NCI-H1105 treated with DMSO at 0.1 percent for 48 hours (cell line): ENCODE results near the gene OR5T2.
"Not testable (repeated sequence)": the region's sequence is repeated elsewhere in the genome, so short reads cannot be mapped to it uniquely, and the experiment has no call there.

Experiments
- DNase-seq: peaks from one replicate; lab custom pipeline; 2025; lab: John Stamatoyannopoulos, UW

OR5T2 gene

DNA sequence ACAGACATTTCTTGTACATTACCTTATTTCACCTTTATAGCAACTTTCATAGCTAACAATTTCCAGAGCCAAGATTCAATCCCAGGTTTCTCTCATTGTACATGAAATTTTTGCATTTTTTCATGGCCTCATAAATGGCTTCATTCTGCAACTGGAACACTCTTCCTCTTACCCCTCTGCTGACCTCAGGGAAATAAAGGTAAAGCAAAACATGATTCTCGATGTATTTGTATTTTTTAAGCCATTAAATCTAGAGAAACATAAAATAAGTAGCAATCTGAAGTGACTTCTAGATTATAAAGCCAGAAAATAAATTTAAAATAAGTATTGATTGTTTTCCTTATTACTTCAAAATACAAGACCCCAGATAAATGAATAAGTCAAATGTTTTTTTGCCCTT is at the start of gene OR5T2:
Gene OR5T2, minus strand, starts transcription at position 101 of the 400 bp plus-strand sequence. CDS start 1,193 bp downstream, outside the sequence.
- no peak for DNase-seq

DNA sequence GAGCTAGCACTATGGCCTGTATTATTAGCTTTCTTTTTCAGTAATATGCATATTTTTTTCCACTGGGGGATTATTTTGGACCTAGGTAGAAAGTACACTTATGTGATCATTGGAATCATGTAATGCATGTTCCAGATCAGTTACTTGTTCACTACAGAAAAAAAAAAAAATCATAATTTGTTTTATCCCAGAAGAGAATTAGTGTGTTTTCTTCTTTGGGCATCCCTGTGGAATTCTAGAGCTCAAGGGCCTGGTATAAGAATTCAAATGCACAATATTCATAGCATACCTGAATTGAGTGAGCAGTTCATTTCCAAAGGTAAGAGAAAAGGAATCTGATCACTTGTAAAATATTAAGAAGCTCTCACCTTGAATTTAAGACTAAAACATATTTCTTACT is 39.8 kb upstream of the OR5T2 start, which contains the start of gene OR5T1:
Gene OR5T1, plus strand, starts transcription at position 301 of the 400 bp plus-strand sequence. CDS start 1,485 bp downstream, outside the sequence.
- no peak for DNase-seq

DNA sequence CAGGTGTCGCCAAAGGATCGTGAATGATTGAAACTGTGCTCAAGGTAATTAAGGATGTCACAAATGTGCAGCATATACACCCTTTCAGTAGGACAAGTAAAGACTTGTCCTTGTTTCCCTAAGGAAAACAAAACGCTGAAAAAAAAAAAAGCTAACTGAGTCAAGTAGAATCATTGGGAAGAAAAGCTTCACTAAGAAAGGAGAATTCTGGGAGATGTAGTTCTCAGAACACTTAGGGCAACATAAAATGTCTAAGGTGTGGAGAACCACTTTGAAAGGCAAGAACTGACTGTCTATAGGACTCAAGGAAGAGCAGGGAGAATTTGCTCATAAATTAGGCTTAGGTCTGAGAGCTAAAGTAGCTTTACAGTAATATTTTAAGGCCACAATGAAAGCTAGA is 37.0 kb upstream of the OR5T2 start:
- peak; percentile 4 for DNase-seq

DNA sequence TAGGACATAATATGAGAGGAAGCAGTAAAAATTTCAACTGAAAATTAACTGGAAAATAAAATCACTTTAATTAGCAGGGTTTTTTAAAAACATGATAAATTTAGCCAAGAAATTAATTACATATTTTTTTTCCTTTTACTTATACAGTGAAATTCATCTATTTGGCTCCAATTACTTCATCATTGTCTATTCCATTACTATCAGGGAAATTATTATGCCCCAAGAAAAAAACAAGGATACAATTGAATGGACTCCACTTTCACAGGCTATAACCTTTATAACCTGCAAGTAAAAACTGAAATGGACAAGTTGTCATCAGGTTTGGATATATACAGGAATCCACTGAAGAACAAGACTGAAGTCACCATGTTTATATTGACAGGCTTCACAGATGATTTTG is 17.9 kb upstream of the OR5T2 start, which contains the start of gene OR5T3:
Gene OR5T3, plus strand, starts transcription at position 301 of the 400 bp plus-strand sequence. Its CDS starts 0 bp downstream, at position 301.
- DNase-seq, result no peak

DNA sequence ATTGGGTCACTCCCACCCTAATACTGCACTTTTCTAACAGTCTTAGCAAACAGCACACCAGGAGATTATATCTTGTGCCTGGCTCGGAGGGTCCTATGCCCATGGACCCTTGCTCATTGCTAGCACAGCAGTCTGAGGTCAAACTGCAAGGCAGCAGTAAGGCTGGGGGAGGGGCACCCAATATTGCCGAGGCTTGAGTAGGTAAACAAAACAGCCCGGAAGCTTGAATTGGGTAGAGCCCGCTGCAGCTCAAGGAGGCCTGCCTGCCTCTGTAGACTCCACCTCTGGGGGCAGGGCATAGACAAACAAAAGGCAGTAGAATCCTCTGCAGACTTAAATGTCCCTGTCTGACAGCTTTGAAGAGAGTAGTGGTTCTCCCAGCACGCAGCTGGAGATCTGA is 14.3 kb downstream of the OR5T2 start:
- not testable (repeated sequence) for DNase-seq

DNA sequence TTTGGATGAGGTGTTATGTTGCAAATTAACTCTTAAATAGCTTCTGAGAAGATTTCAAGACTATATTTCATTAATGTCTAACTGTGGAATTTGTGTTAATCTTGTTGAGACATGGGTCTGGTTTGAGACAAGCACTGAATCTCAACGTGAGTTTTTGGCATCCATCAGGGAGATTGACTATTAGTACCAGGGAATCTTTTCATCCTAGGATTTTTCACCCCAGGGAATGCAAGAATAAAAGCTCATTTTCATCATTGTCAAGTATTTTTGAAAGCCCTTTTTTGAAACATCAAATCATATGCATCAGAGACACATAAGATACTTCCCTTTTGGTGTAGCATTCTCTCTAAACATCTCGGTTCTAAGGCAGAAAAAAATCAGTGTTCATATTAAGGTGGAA is 19.5 kb downstream of the OR5T2 start:
- no peak for DNase-seq

DNA sequence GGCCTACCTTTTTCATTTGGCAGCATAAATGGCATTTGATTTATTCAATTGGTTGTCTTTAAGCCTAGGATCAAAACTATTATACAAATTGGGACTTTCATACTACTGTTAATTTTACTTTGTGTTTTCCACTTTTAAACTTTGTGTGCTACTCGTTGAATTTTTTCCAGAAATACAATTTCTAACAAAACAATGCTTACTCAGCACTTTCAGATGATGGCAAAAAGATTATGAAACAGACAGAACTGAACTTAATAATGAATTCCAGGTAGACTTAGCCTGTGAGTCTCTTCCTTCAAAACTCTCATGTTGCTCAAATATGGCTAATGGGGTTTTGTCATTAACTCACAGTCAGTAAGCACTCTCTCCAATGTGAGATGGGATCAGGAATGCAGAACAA is 26.3 kb downstream of the OR5T2 start:
- DNase-seq, result no peak

DNA sequence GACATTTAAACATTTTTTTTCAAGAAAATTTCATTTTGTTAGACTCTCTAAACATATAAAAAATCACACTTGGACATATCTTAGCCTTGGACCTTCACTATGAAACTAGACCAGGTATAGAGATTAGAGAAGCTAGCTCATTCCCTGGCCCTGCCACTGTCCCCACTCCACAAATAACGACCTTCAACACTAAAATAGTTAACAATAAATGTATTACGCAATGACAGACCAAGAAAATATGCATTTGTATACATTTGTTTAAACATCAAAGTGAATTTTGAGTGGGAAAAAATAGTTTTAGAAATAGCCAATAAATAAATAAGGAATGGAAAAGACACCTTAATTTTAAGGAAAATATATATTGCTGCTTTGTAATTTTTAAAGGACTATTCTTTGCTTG is 36.7 kb downstream of the OR5T2 start:
- DNase-seq, result no peak

DNA sequence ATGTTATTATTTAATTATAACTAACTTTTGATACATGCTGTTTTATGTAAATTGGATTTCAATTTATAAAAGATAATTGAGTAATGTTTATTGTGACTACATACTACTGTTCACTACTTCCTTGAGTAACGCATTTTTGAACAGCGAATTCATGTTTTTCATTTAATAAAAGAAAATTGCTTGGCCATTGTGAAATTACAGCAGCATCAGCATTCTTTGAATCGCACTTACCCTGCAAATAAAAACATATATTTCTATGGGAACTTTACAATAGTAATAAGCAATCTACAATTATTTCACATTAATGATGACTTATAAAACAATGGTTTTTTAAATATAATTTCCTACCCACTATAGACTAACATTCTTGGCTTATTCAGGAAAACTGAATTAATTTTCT is 37.4 kb downstream of the OR5T2 start:
- DNase-seq, result no peak

DNA sequence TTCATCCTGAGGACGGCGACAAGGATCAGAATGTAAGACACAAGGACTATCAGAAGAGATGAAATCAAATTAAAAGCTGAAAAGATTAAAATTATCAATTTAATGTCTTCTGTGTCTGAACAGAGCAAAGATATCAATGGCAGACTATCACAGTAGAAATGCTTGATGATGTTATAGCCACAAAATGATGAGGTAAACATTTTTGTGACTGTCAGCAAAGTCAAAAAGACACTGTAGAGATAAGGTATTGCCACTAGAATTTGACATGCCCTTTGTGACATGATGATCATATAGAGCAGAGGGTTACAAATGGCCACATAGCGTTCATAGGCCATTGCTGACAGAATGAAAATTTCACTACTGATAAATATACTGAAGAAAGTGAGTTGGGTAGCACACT is 45.5 kb downstream of the OR5T2 start:
- no peak for DNase-seq

DNA sequence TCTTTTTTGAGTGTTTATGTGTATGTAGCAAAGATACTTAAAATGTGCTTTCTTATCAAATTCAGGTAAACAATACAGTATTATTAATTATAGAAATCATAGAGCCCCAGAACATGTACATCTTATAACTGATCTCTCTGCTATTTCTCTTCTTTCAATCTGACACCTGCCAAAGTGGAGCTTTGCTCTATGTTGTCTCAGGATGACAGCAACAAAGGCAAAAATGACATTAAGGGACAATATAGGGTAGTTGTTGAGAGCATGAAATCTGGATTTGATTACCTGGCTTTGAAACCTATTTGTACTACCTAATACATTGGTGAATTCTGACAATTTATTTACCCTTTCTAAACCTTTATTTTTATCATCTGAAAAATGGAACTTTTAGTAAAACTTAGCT is 50.6 kb downstream of the OR5T2 start:
- no peak for DNase-seq
